Spleen (tissue), 7 donors: ENCODE data around the gene KRT77.

Experiments
- CTCF ChIP-seq, 11 experiments: fragments of 200-600 bp in 7 of 11; fragments of 450-650 bp in 4 of 11; sonication (generic) in 4 of 11; IDR thresholded peaks in 8 of 11; conservative IDR thresholded peaks in 3 of 11; 1 replicate in 7 of 11; 2 replicates in 4 of 11; pipeline versions ENCODE4 v1.4.0 to v1.8.0; 2016 to 2021; ENCODE audit warnings: antibody characterized with exemption in 11 of 11, inconsistent platforms in 4 of 11, mild to moderate bottlenecking in 1 of 11
- POLR2A ChIP-seq, 3 donors: fragments of 450-650 bp; IDR thresholded peaks; one replicate each; pipeline ENCODE4 v1.5.1; 2017; ENCODE audit warnings: antibody characterized with exemption in 3 of 3, mild to moderate bottlenecking in 1 of 3
- POLR2AphosphoS5 ChIP-seq, 3 donors: sonication (generic); formaldehyde crosslinking; IDR thresholded peaks; one replicate each; pipeline ENCODE4 v1.5.1; 2017; ENCODE audit warnings: antibody characterized with exemption in 3 of 3
- donor health status: DM: no; HTN: no; CAD: no; lungs with moderate emphysema.
- donor health status: DM: no; HTN: no; CAD: no.
- donor health status: DM: no; HTN: no; CAD: no.

- TF ChIP-seq CTCF (IDR thresholded peaks at IDR 0.05 in 8 of 11, conservative IDR thresholded peaks at IDR 0.05 in 3 of 11) (no peak), POLR2A (IDR thresholded peaks at IDR 0.05) (no peak), POLR2AphosphoS5 (IDR thresholded peaks at IDR 0.05) (no peak)
Observed at GRCh38 chr12:52716061-52716460, 12.7 kb upstream of the KRT77 start.
